Fibroblast of lung (primary cell): ENCODE data around the gene CD48. TPM values are rescaled to one million over a fixed set of nuclear protein-coding genes. Genes with fewer than 3 reads are reported as not detected.

ENCODE experiments used
- DNase-seq, 2 donors: peaks; one replicate each; pipeline versions ENCODE4 v3.0.0 to v3.0.0-alpha.2; 2010; ENCODE audit warnings: low read depth in 2 of 2
- H2AFZ ChIP-seq: 2 replicates; pipeline ENCODE4 v1.5.1; 2012; ENCODE audit warnings: low read length, control low read depth, inconsistent platforms
- H3K27ac ChIP-seq: 2 replicates; pipeline ENCODE4 v1.5.1; 2011; ENCODE audit warnings: low read length, control low read depth; ENCODE audit not compliant: insufficient read depth
- H3K27me3 ChIP-seq: 2 replicates; pipeline ENCODE4 v1.5.1; 2011; ENCODE audit warnings: mild to moderate bottlenecking, low read length; ENCODE audit not compliant: control insufficient read depth, insufficient read depth
- H3K36me3 ChIP-seq: 2 replicates; pipeline ENCODE4 v1.5.1; 2011; ENCODE audit warnings: low read length; ENCODE audit not compliant: control insufficient read depth, insufficient read depth
- H3K4me1 ChIP-seq: 2 replicates; pipeline ENCODE4 v1.5.1; 2011; ENCODE audit warnings: low read length; ENCODE audit not compliant: control insufficient read depth, insufficient read depth; ENCODE audit errors: extremely low read depth
- H3K4me2 ChIP-seq: 2 replicates; pipeline ENCODE4 v1.5.1; 2011; ENCODE audit warnings: low read length, control low read depth; ENCODE audit not compliant: insufficient read depth; ENCODE audit errors: extremely low read depth
- H3K4me3 ChIP-seq, 4 experiments: fragments of 200-600 bp in 1 of 4; sonication (generic) in 1 of 4; replicated peaks in 1 of 4; 2 replicates each; pipeline ENCODE4 v1.5.1; 2011 to 2016; ENCODE audit warnings: low read length in 4 of 4, low read depth in 3 of 4, mild to moderate bottlenecking in 3 of 4, control low read depth in 2 of 4, inconsistent platforms in 1 of 4, mixed read lengths in 1 of 4; ENCODE audit not compliant: insufficient read depth in 1 of 4; ENCODE audit errors: control extremely low read depth in 1 of 4
- H3K79me2 ChIP-seq: 2 replicates; pipeline ENCODE4 v1.5.1; 2012; ENCODE audit warnings: mild to moderate bottlenecking, low read length, inconsistent platforms; ENCODE audit not compliant: control insufficient read depth, insufficient read depth
- H3K9ac ChIP-seq: 2 replicates; pipeline ENCODE4 v1.5.1; 2011; ENCODE audit warnings: mild to moderate bottlenecking, low read length, control low read depth; ENCODE audit not compliant: insufficient read depth
- H3K9me3 ChIP-seq: 2 replicates; pipeline ENCODE4 v1.5.1; 2012; ENCODE audit warnings: low read depth, low read length; ENCODE audit not compliant: control insufficient read depth, insufficient read depth
- H4K20me1 ChIP-seq: 2 replicates; pipeline ENCODE4 v1.5.1; 2011; ENCODE audit warnings: low read length; ENCODE audit not compliant: control insufficient read depth, insufficient read depth; ENCODE audit errors: extremely low read depth
- EZH2 ChIP-seq: IDR thresholded peaks from 2 replicates; pipeline ENCODE4 v1.5.1; 2012; ENCODE audit warnings: low read length, control low read depth, mild to moderate bottlenecking; ENCODE audit errors: missing control alignments
- polyA plus RNA-seq, 2 donors: library from polyadenylated mRNA; depleted of rRNA in 1 of 2; stranded (reverse) in 1 of 2; unstranded in 1 of 2; fragments of >200 nt; gene quantifications; 2 replicates each; pipeline ENCODE4 v1.2.1, GENCODE V29; 2011 to 2012; ENCODE audit warnings: missing spikeins in 1 of 2
- total RNA-seq: library from RNA; depleted of rRNA; stranded (reverse); fragments of >200 nt; gene quantifications from 2 replicates; pipeline ENCODE4 v1.2.1, GENCODE V29; 2014
- TF ChIP-seq, protein P1 (sequence below), 2 donors: IDR thresholded peaks in 1 of 2; conservative IDR thresholded peaks in 1 of 2; 1 replicate in 1 of 2; 2 replicates in 1 of 2; pipeline ENCODE4 v1.5.1; 2011 to 2012; ENCODE audit warnings: low read length in 2 of 2, control low read depth in 1 of 2, inconsistent platforms in 1 of 2, low read depth in 1 of 2, mild to moderate bottlenecking in 1 of 2

Gene CD48
- total and polyA plus RNA-seq, 2 donors (not counting 1 experiment from before 2014, with no cell fraction given): not detected

DNA sequence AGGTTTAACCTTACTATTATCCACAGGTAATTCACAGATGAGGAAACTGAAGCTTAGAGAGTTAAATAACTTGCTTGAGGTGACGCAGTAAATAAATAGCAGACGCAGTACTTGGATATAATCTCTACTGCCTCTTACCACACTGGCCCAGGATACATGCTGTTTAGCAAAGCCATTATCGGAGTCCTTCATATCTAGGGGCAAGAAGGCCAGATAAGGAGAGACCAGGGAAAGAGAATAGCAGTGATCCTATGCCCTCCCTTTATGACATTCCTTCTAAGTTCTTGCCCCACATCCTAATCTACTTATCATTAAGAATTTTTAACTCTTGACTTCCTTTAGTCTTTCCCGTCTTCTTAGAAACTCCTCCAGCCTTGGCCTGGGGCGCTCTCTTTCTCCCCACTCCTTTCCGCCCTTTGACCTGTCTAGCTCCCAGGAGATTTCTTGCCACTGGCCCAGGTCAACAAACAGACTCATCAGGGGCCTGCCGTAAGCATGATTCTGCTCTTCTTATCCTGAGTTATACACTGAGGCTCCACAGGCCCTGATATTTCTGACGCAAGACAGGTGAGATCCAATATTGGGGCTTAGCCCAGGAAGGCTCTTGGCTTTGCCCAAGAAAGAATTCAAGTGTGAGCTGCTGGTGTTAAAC lies 53.3 kb downstream of the CD48 start:
- no peak for DNase-seq

GRCh38 chr1:160657250-160657781 lies 54.3 kb downstream of the CD48 start:
- H3K79me2 ChIP-seq: no peaks in the 10 kb centered on the region
- H3K27me3 ChIP-seq: no peaks in the 10 kb centered on the region
- no peak for DNase-seq
- no peak overlapping the region for H3K4me2 ChIP-seq
- TF ChIP-seq EZH2: no peak
- TF ChIP-seq, protein P1, sequence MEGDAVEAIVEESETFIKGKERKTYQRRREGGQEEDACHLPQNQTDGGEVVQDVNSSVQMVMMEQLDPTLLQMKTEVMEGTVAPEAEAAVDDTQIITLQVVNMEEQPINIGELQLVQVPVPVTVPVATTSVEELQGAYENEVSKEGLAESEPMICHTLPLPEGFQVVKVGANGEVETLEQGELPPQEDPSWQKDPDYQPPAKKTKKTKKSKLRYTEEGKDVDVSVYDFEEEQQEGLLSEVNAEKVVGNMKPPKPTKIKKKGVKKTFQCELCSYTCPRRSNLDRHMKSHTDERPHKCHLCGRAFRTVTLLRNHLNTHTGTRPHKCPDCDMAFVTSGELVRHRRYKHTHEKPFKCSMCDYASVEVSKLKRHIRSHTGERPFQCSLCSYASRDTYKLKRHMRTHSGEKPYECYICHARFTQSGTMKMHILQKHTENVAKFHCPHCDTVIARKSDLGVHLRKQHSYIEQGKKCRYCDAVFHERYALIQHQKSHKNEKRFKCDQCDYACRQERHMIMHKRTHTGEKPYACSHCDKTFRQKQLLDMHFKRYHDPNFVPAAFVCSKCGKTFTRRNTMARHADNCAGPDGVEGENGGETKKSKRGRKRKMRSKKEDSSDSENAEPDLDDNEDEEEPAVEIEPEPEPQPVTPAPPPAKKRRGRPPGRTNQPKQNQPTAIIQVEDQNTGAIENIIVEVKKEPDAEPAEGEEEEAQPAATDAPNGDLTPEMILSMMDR (conservative IDR thresholded peaks at IDR 0.05 in 1 of 2, IDR thresholded peaks at IDR 0.05 in 1 of 2; ENCODE audit: low read depth in 1 of 2, low read length in 2 of 2): no peak
- H3K4me3 ChIP-seq: no peak overlapping the region
- H3K36me3 ChIP-seq: no peaks in the 10 kb centered on the region
- H3K9me3 ChIP-seq: no peaks in the 10 kb centered on the region
- no peak overlapping the region for H3K9ac ChIP-seq
- no peak overlapping the region for H2AFZ ChIP-seq
- H3K27ac ChIP-seq: no peak overlapping the region
- H4K20me1 ChIP-seq: no peaks in the 10 kb centered on the region
- H3K4me1 ChIP-seq: no peaks in the 10 kb centered on the region

More for the DNA sequence above, 53.3 kb downstream of the CD48 start:
- H2AFZ ChIP-seq: no peak overlapping the region
- no peak for TF ChIP-seq EZH2
- TF ChIP-seq, protein P1 (conservative IDR thresholded peaks at IDR 0.05 in 1 of 2, IDR thresholded peaks at IDR 0.05 in 1 of 2; ENCODE audit: low read depth in 1 of 2, low read length in 2 of 2): no peak
- H4K20me1 ChIP-seq: no peaks in the 10 kb centered on the region
- H3K27ac ChIP-seq: no peak overlapping the region
- no peaks in the 10 kb centered on the region for H3K9me3 ChIP-seq
- H3K79me2 ChIP-seq: no peaks in the 10 kb centered on the region
- H3K9ac ChIP-seq: no peak overlapping the region
- H3K27me3 ChIP-seq: no peaks in the 10 kb centered on the region
- no peaks in the 10 kb centered on the region for H3K36me3 ChIP-seq
- H3K4me2 ChIP-seq: no peak overlapping the region
- no peak overlapping the region for H3K4me3 ChIP-seq
- H3K4me1 ChIP-seq: no peaks in the 10 kb centered on the region

DNA sequence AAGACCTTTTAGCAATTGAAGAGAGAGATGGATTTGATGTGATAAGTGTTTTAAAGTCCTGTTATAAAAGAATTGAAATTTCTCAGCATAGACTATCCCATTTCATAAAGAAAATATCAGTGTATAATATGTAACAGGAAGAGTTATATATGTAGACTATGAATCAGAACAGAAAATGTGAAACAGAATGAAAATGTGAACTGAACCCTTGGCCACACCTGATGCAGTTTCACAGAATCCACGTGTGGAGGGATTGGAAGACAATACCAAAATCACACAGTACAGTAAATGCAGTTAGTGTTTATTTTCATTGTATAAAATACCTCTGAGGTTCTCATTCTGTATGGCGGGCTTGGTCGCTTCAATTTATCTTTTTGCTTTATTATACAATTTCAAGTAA lies 54.9 kb downstream of the CD48 start:
- H3K9me3 ChIP-seq: no peaks in the 10 kb centered on the region
- H3K4me1 ChIP-seq: no peaks in the 10 kb centered on the region
- H3K36me3 ChIP-seq: no peaks in the 10 kb centered on the region
- no peak overlapping the region for H3K4me2 ChIP-seq
- no peak overlapping the region for H3K27ac ChIP-seq
- H3K79me2 ChIP-seq: no peaks in the 10 kb centered on the region
- H3K9ac ChIP-seq: no peak overlapping the region
- DNase-seq: no peak
- H2AFZ ChIP-seq: no peak overlapping the region
- H3K27me3 ChIP-seq: no peaks in the 10 kb centered on the region
- TF ChIP-seq, protein P1 (conservative IDR thresholded peaks at IDR 0.05 in 1 of 2, IDR thresholded peaks at IDR 0.05 in 1 of 2; ENCODE audit: low read depth in 1 of 2, low read length in 2 of 2): no peak
- TF ChIP-seq EZH2: no peak
- H3K4me3 ChIP-seq: no peak overlapping the region
- H4K20me1 ChIP-seq: no peaks in the 10 kb centered on the region
